Pancreas (tissue), 10 donors: ENCODE measurements around the gene MYPN. TPM values are rescaled to one million over a fixed set of nuclear protein-coding genes. Genes with fewer than 3 reads are reported as not detected.

ENCODE experiments used
- ATAC-seq, 4 donors: fragments of 200-7000 bp; cut with Tn5 transposase; one replicate each; pipeline versions ENCODE4 v1.8.0 to v1.9.1; 2020; ENCODE audit warnings: mild to moderate bottlenecking in 4 of 4, moderate library complexity in 4 of 4
- DNase-seq, 6 donors: peaks; one replicate each; pipeline ENCODE4 v3.0.0-alpha.2; 2020
- FAIRE-seq: peaks from 2 replicates; lab custom pipeline; 2012; peaks lifted over from hg19 to GRCh38; lab: Jason Lieb, UNC
- H3K27ac ChIP-seq, 4 donors: fragments of 200-600 bp; sonication (generic); 1 replicate in 3 of 4; 2 replicates in 1 of 4; pipeline versions ENCODE4 v1.5.0 to v1.8.0; 2020
- H3K27me3 ChIP-seq, 4 donors: fragments of 200-600 bp; one replicate each; pipeline ENCODE4 v1.8.0; 2021
- H3K36me3 ChIP-seq, 3 donors: fragments of 200-600 bp; sonication (generic) in 1 of 3; one replicate each; pipeline versions ENCODE4 v1.5.0 to v1.8.0; 2020 to 2021
- H3K4me1 ChIP-seq, 3 donors: fragments of 200-600 bp; one replicate each; pipeline ENCODE4 v1.8.0; 2021
- H3K4me3 ChIP-seq, 4 donors: fragments of 200-600 bp; sonication (generic) in 2 of 4; one replicate each; pipeline versions ENCODE4 v1.5.0 to v1.8.0; 2020 to 2021
- H3K9me3 ChIP-seq, 4 donors: fragments of 200-600 bp; one replicate each; pipeline ENCODE4 v1.8.0; 2021
- WGBS, 2 donors: extraction: QIAGEN DNeasy Blood & Tissue Kit; methylation state at CpG; one replicate each; pipeline ENCODE4 v1.1.7; 2013; 5-methylcytosine and 5-hydroxymethylcytosine counted together
- intact Hi-C, 3 donors: fragments of 100-400 bp; cut with DNase I; formaldehyde crosslinking; loops; one replicate each; pipeline versions ENCODE4 v1.11.1 to v1.14.2; 2022
- polyA plus RNA-seq, 2 donors: library from polyadenylated mRNA; stranded (reverse); fragments of 200-250 nt; gene quantifications; one replicate each; pipeline ENCODE4 v1.2.3, GENCODE V29; 2013
- total RNA-seq, 6 donors: library from RNA; stranded (reverse); fragmentation: NEBNext Ultra II Directional in 4 of 6; extraction: Animal tissue kit (Norgen Biotek cat#: 25700) in 4 of 6; gene quantifications; one replicate each; pipeline versions ENCODE4 v1.2.1 to v1.2.4, GENCODE V29; 2021 to 2023
- TF ChIP-seq, protein P1 (sequence below), 4 donors: fragments of 200-600 bp; sonication (generic) in 3 of 4; IDR thresholded peaks; one replicate each; pipeline versions ENCODE4 v1.5.0 to v1.8.0; 2021; ENCODE audit warnings: antibody characterized with exemption in 4 of 4
- donor health status: healthy with polysubstance abuse.
- donor health status: DM: no; HTN: no; CAD: no; lungs with moderate emphysema.
- donor health status: DM: no; HTN: no; CAD: no.
- donor health status: control.
- donor health status: control.
- donor health status: Bipolar disorder and iron deficiency.
- donor health status: DM: yes; HTN: yes; CAD: no.
- donor health status: DM: no; HTN: no; CAD: no.
- donor health status: DM: no; HTN: no; CAD: no.
- donor health status: DM: yes; HTN: yes; CAD: no.

Gene MYPN
- total and polyA plus RNA-seq, 8 donors = 0.16 to 0.83 (median 0.37) TPM

- ATAC-seq = peak in 1 of 4 donors; percentile 8
- Histone ChIP-seq H3K27ac (no peak overlapping the region), H3K9me3 (no peaks in the 10 kb centered on the region), H3K36me3 (no peaks in the 10 kb centered on the region), H3K27me3 (no peaks in the 10 kb centered on the region), H3K4me1 (no peaks in the 10 kb centered on the region), H3K4me3 (no peak overlapping the region)
- 74 to 86% methylated on average over 8 of the region's 8 CpGs for WGBS, 2 donors
- peak in 4 of 6 donors; percentile 9 to 67 (median 54) for DNase-seq
- intact Hi-C loops = no loop called here
- TF ChIP-seq, protein P1, sequence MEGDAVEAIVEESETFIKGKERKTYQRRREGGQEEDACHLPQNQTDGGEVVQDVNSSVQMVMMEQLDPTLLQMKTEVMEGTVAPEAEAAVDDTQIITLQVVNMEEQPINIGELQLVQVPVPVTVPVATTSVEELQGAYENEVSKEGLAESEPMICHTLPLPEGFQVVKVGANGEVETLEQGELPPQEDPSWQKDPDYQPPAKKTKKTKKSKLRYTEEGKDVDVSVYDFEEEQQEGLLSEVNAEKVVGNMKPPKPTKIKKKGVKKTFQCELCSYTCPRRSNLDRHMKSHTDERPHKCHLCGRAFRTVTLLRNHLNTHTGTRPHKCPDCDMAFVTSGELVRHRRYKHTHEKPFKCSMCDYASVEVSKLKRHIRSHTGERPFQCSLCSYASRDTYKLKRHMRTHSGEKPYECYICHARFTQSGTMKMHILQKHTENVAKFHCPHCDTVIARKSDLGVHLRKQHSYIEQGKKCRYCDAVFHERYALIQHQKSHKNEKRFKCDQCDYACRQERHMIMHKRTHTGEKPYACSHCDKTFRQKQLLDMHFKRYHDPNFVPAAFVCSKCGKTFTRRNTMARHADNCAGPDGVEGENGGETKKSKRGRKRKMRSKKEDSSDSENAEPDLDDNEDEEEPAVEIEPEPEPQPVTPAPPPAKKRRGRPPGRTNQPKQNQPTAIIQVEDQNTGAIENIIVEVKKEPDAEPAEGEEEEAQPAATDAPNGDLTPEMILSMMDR (IDR thresholded peaks at IDR 0.05) = no peak
- no peak for FAIRE-seq
Observed at GRCh38 chr10:68261132-68261856, 152.0 kb downstream of the MYPN start.

Other genes starting within 250 kb of the MYPN start
- gene SIRT1, start 224.8 kb upstream of the MYPN start, total RNA-seq = 10 to 100 TPM in 4 of 6 donors, 1 to 10 TPM in 2; 8.7 to 15.9 (median 10.6) TPM
- 1 to 10 TPM; 4.8 to 8.9 TPM for gene SIRT1, start 224.8 kb upstream of the MYPN start, polyA plus RNA-seq
- 10 to 100 TPM; 11.2 to 30.7 (median 16.7) TPM for gene HERC4, start 34.2 kb upstream of the MYPN start, total RNA-seq
- 10 to 100 TPM; 11.9 to 12.8 TPM for gene HERC4, start 34.2 kb upstream of the MYPN start, polyA plus RNA-seq
- under 1 TPM in 3 of 6 donors, not detected in 3; 0.14 to 0.28 (median 0.19) TPM for gene ATOH7, start 122.6 kb downstream of the MYPN start, total RNA-seq
- under 1 TPM; 0.11 to 0.38 TPM for gene ATOH7, start 122.6 kb downstream of the MYPN start, polyA plus RNA-seq
- gene HNRNPH3, start 222.6 kb downstream of the MYPN start, total RNA-seq = 10 to 100 TPM; 23.1 to 53.6 (median 28.7) TPM
- 10 to 100 TPM; 72.3 to 95.3 TPM for gene HNRNPH3, start 222.6 kb downstream of the MYPN start, polyA plus RNA-seq
- gene PBLD, start 223.4 kb downstream of the MYPN start, total RNA-seq = 10 to 100 TPM; 19.4 to 47.5 (median 27.8) TPM
- 10 to 100 TPM; 11.9 to 14.2 TPM for gene PBLD, start 223.4 kb downstream of the MYPN start, polyA plus RNA-seq